HepG2 (cell line): ENCODE measurements around the gene MMP25. TPM values are rescaled to one million over a fixed set of nuclear protein-coding genes. Genes with fewer than 3 reads are reported as not detected.

Experiments used
- EZH2 ChIP-seq: conservative IDR thresholded peaks from 2 replicates; pipeline ENCODE4 v1.6.1; 2012; ENCODE audit warnings: mild to moderate bottlenecking, low read depth, low read length, moderate library complexity
- IRF2 ChIP-seq: IDR thresholded peaks from 2 replicates; pipeline ENCODE4 v1.6.1; 2018; ENCODE audit warnings: missing genetic modification reagents, missing compliant biosample characterization
- NR2C2 ChIP-seq: sonication (generic); formaldehyde crosslinking; IDR thresholded peaks from 2 replicates; pipeline ENCODE4 v1.4.0; 2020; ENCODE audit warnings: missing genetic modification reagents, mild to moderate bottlenecking, moderate library complexity, borderline replicate concordance
- SMAD3 ChIP-seq: sonication (generic); formaldehyde crosslinking; IDR thresholded peaks from 2 replicates; pipeline ENCODE4 v1.4.0; 2020; ENCODE audit warnings: missing genetic modification reagents
- ZNF772 ChIP-seq: sonication (generic); formaldehyde crosslinking; IDR thresholded peaks from 2 replicates; pipeline ENCODE4 v1.5.0; 2020; ENCODE audit warnings: mild to moderate bottlenecking, missing genetic modification reagents
- polyA plus RNA-seq, 8 experiments: library from polyadenylated mRNA; depleted of rRNA in 3 of 8; stranded (reverse) in 7 of 8; unstranded in 1 of 8; fragments of >200 nt; fragmentation: Illumina TruSeq in 4 of 8; extraction: Trizol in 4 of 8; gene quantifications; 2 replicates each; pipeline versions ENCODE4 v1.2.1 to v1.2.3, GENCODE V29; 2011 to 2016; ENCODE audit warnings: low read depth in 4 of 8, missing spikeins in 1 of 8, mixed read lengths in 1 of 8; ENCODE audit not compliant: insufficient read depth in 1 of 8
- total RNA-seq, 5 experiments: library from RNA; depleted of rRNA; stranded (reverse); fragments of >200 nt; fragmentation: Illumina TruSeq; extraction: Trizol; gene quantifications; 2 replicates each; pipeline ENCODE4 v1.2.3, GENCODE V29; 2016; ENCODE audit warnings: low read depth in 1 of 5
- TF ChIP-seq, protein P1 (sequence below): sonication (generic); formaldehyde crosslinking; IDR thresholded peaks from 2 replicates; pipeline ENCODE4 v1.4.0; 2020; ENCODE audit warnings: missing genetic modification reagents, borderline replicate concordance
- TF ChIP-seq, protein P2 (sequence below): sonication (generic); formaldehyde crosslinking; IDR thresholded peaks from one replicate; pipeline ENCODE4 v1.5.1; 2020; ENCODE audit warnings: mild to moderate bottlenecking, missing genetic modification reagents; ENCODE audit errors: not compliant biosample characterization
- TF ChIP-seq, protein P3 (sequence below): sonication (generic); formaldehyde crosslinking; IDR thresholded peaks from 2 replicates; pipeline ENCODE4 v1.4.0; 2020; ENCODE audit warnings: missing genetic modification reagents

MMP25 gene
- total and polyA plus RNA-seq, 2 of the 13 experiments (the other 11 are each of a cell fraction or from before 2014, with no cell fraction given): 0.04 to 0.08 TPM

DNA sequence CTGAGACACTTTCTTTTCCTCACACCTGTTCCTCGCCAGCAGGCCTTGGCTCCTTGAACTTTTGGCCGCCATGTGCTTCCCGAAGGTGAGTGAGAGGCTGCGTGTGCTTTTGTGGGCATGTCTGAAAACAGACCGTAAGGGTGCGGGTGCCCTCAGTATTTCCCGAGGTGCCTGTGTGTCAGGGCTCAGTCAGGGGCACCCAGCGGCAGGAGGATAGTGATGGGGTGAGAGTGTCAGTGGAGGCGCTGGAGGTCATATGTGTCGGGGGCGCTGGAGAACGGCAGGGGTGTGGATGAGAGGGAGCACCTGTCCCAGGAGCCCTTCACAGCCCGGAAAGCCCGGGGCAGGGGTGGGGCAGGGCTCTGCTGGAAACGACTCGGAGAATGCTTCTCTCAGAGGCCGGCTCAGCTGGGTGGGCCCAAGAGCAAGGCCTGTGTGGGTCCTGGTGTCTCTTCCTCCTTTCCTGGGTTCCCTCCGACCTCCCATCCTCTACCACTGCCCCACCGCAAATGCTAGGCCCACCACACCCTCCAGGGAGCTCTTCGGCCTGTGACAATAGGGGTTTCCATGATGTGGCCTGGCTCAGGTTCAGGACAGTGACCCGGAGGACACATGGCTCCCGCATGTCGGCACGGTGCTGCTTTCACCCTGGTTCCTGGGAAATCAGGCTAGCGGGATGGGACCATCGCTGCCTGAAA is 19.5 kb downstream of the MMP25 start (continued):
- TF ChIP-seq, protein P1, sequence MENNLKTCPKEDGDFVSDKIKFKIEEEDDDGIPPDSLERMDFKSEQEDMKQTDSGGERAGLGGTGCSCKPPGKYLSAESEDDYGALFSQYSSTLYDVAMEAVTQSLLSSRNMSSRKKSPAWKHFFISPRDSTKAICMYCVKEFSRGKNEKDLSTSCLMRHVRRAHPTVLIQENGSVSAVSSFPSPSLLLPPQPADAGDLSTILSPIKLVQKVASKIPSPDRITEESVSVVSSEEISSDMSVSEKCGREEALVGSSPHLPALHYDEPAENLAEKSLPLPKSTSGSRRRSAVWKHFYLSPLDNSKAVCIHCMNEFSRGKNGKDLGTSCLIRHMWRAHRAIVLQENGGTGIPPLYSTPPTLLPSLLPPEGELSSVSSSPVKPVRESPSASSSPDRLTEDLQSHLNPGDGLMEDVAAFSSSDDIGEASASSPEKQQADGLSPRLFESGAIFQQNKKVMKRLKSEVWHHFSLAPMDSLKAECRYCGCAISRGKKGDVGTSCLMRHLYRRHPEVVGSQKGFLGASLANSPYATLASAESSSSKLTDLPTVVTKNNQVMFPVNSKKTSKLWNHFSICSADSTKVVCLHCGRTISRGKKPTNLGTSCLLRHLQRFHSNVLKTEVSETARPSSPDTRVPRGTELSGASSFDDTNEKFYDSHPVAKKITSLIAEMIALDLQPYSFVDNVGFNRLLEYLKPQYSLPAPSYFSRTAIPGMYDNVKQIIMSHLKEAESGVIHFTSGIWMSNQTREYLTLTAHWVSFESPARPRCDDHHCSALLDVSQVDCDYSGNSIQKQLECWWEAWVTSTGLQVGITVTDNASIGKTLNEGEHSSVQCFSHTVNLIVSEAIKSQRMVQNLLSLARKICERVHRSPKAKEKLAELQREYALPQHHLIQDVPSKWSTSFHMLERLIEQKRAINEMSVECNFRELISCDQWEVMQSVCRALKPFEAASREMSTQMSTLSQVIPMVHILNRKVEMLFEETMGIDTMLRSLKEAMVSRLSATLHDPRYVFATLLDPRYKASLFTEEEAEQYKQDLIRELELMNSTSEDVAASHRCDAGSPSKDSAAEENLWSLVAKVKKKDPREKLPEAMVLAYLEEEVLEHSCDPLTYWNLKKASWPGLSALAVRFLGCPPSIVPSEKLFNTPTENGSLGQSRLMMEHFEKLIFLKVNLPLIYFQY (CRISPR knock-in tag): no peak
- TF ChIP-seq NR2C2 (CRISPR knock-in tag) (no peak), IRF2 (no peak), SMAD3 (CRISPR knock-in tag) (no peak), EZH2 (no peak), ZNF772 (CRISPR knock-in tag) (no peak)
- TF ChIP-seq, protein P2, sequence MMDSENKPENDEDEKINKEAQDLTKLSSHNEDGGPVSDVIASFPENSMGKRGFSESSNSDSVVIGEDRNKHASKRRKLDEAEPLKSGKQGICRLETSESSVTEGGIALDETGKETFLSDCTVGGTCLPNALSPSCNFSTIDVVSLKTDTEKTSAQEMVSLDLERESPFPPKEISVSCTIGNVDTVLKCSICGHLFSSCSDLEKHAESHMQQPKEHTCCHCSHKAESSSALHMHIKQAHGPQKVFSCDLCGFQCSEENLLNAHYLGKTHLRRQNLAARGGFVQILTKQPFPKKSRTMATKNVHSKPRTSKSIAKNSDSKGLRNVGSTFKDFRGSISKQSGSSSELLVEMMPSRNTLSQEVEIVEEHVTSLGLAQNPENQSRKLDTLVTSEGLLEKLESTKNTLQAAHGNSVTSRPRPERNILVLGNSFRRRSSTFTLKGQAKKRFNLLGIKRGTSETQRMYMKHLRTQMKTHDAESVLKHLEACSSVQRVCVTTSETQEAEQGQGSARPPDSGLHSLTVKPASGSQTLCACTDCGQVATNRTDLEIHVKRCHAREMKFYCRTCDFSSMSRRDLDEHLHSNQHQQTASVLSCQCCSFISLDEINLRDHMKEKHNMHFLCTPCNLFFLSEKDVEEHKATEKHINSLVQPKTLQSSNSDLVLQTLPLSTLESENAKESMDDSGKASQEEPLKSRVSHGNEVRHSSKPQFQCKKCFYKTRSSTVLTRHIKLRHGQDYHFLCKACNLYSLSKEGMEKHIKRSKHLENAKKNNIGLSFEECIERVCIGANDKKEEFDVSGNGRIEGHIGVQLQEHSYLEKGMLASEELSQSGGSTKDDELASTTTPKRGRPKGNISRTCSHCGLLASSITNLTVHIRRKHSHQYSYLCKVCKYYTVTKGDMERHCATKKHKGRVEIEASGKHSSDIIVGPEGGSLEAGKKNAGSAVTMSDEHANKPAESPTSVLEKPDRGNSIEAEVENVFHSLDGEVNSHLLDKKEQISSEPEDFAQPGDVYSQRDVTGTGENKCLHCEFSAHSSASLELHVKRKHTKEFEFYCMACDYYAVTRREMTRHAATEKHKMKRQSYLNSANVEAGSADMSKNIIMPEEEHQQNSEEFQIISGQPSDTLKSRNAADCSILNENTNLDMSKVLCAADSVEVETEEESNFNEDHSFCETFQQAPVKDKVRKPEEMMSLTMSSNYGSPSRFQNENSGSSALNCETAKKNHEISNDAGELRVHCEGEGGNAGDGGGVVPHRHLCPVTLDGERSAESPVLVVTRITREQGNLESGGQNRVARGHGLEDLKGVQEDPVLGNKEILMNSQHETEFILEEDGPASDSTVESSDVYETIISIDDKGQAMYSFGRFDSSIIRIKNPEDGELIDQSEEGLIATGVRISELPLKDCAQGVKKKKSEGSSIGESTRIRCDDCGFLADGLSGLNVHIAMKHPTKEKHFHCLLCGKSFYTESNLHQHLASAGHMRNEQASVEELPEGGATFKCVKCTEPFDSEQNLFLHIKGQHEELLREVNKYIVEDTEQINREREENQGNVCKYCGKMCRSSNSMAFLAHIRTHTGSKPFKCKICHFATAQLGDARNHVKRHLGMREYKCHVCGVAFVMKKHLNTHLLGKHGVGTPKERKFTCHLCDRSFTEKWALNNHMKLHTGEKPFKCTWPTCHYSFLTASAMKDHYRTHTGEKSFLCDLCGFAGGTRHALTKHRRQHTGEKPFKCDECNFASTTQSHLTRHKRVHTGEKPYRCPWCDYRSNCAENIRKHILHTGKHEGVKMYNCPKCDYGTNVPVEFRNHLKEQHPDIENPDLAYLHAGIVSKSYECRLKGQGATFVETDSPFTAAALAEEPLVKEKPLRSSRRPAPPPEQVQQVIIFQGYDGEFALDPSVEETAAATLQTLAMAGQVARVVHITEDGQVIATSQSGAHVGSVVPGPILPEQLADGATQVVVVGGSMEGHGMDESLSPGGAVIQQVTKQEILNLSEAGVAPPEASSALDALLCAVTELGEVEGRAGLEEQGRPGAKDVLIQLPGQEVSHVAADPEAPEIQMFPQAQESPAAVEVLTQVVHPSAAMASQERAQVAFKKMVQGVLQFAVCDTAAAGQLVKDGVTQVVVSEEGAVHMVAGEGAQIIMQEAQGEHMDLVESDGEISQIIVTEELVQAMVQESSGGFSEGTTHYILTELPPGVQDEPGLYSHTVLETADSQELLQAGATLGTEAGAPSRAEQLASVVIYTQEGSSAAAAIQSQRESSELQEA (CRISPR knock-in tag): no peak
- TF ChIP-seq, protein P3, sequence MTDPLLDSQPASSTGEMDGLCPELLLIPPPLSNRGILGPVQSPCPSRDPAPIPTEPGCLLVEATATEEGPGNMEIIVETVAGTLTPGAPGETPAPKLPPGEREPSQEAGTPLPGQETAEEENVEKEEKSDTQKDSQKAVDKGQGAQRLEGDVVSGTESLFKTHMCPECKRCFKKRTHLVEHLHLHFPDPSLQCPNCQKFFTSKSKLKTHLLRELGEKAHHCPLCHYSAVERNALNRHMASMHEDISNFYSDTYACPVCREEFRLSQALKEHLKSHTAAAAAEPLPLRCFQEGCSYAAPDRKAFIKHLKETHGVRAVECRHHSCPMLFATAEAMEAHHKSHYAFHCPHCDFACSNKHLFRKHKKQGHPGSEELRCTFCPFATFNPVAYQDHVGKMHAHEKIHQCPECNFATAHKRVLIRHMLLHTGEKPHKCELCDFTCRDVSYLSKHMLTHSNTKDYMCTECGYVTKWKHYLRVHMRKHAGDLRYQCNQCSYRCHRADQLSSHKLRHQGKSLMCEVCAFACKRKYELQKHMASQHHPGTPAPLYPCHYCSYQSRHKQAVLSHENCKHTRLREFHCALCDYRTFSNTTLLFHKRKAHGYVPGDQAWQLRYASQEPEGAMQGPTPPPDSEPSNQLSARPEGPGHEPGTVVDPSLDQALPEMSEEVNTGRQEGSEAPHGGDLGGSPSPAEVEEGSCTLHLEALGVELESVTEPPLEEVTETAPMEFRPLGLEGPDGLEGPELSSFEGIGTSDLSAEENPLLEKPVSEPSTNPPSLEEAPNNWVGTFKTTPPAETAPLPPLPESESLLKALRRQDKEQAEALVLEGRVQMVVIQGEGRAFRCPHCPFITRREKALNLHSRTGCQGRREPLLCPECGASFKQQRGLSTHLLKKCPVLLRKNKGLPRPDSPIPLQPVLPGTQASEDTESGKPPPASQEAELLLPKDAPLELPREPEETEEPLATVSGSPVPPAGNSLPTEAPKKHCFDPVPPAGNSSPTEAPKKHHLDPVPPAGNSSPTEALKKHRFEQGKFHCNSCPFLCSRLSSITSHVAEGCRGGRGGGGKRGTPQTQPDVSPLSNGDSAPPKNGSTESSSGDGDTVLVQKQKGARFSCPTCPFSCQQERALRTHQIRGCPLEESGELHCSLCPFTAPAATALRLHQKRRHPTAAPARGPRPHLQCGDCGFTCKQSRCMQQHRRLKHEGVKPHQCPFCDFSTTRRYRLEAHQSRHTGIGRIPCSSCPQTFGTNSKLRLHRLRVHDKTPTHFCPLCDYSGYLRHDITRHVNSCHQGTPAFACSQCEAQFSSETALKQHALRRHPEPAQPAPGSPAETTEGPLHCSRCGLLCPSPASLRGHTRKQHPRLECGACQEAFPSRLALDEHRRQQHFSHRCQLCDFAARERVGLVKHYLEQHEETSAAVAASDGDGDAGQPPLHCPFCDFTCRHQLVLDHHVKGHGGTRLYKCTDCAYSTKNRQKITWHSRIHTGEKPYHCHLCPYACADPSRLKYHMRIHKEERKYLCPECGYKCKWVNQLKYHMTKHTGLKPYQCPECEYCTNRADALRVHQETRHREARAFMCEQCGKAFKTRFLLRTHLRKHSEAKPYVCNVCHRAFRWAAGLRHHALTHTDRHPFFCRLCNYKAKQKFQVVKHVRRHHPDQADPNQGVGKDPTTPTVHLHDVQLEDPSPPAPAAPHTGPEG: no peak
